SU-DHL-6 (cell line): ENCODE data around the gene SELENON.

ENCODE experiments used
- H2AFZ ChIP-seq: fragments of 200-600 bp; sonication (generic); 2 replicates; pipeline ENCODE4 v1.6.1; 2014; ENCODE audit warnings: low read depth, mild to moderate bottlenecking, moderate library complexity, mixed read lengths, antibody characterized with exemption, low read length; ENCODE audit not compliant: severe bottlenecking
- H3F3A ChIP-seq: fragments of 200-600 bp; shearing (Covaris generic); 2 replicates; pipeline ENCODE4 v1.6.0; 2016; ENCODE audit warnings: antibody characterized with exemption, mild to moderate bottlenecking; ENCODE audit not compliant: insufficient read depth
- H3K27ac ChIP-seq: fragments of 200-600 bp; sonication (generic); 2 replicates; pipeline ENCODE4 v1.5.1; 2016; ENCODE audit warnings: low read depth, mild to moderate bottlenecking, low read length, moderate library complexity, mixed read lengths
- H3K27me3 ChIP-seq: fragments of 200-600 bp; sonication (generic), shearing (Covaris generic); 2 replicates; pipeline ENCODE4 v1.6.0; 2014; ENCODE audit warnings: mild to moderate bottlenecking, low read length
- H3K36me3 ChIP-seq: fragments of 200-600 bp; sonication (generic); 2 replicates; pipeline ENCODE4 v1.6.1; 2014; ENCODE audit warnings: mild to moderate bottlenecking, low read length, mixed read lengths
- H3K4me2 ChIP-seq: fragments of 300-600, 200-600 bp; shearing (Covaris generic), sonication (generic); 2 replicates; pipeline ENCODE4 v1.6.0; 2014; ENCODE audit warnings: low read length, low read depth, mild to moderate bottlenecking; ENCODE audit not compliant: poor library complexity, severe bottlenecking
- H3K4me3 ChIP-seq: fragments of 200-600 bp; sonication (generic); 2 replicates; pipeline ENCODE4 v1.5.1; 2014; ENCODE audit warnings: antibody characterized with exemption, low read length, mild to moderate bottlenecking, mixed read lengths; ENCODE audit not compliant: insufficient read depth, poor library complexity, severe bottlenecking
- H3K79me2 ChIP-seq: fragments of 200-600 bp; sonication (generic); 2 replicates; pipeline ENCODE4 v1.6.1; 2014; ENCODE audit warnings: mild to moderate bottlenecking, low read length, moderate library complexity; ENCODE audit not compliant: insufficient read depth
- H3K9ac ChIP-seq: fragments of 200-600 bp; sonication (generic); 2 replicates; pipeline ENCODE4 v1.7.0; 2014; ENCODE audit warnings: mild to moderate bottlenecking, low read length
- H3K9me2 ChIP-seq: fragments of 200-600 bp; sonication (generic); replicated peaks from 2 replicates; pipeline ENCODE4 v1.6.1; 2014; ENCODE audit warnings: low read length; ENCODE audit not compliant: insufficient read depth
- H3K9me3 ChIP-seq: fragments of 200-600 bp; sonication (generic); 2 replicates; pipeline ENCODE4 v1.6.1; 2014; ENCODE audit warnings: low read length, mixed read lengths; ENCODE audit not compliant: insufficient read depth
- H4K20me1 ChIP-seq: fragments of 200-600 bp; sonication (generic); 2 replicates; pipeline ENCODE4 v1.6.1; 2014; ENCODE audit warnings: low read depth, mild to moderate bottlenecking, antibody characterized with exemption, low read length, moderate library complexity, mixed read lengths
- CTCF ChIP-seq: fragments of 200-600 bp; sonication (generic); IDR thresholded peaks from one replicate; pipeline ENCODE4 v1.5.1; 2017; ENCODE audit warnings: antibody characterized with exemption, mild to moderate bottlenecking, low read length, moderate library complexity; ENCODE audit not compliant: insufficient read depth, poor library complexity, severe bottlenecking
- EZH2phosphoT487 ChIP-seq: fragments of 200-600 bp; sonication (generic), shearing (Covaris generic); conservative IDR thresholded peaks from 2 replicates; pipeline ENCODE4 v1.6.1; 2018; ENCODE audit warnings: mild to moderate bottlenecking, antibody characterized with exemption, low read length, moderate library complexity, mixed read lengths

The SELENON gene

GRCh38 chr1:25813071-25813733 is 13.2 kb downstream of the SELENON start:
- H3K79me2 ChIP-seq: no peaks in the 10 kb centered on the region
- H3K9me2 ChIP-seq: no peaks in the 10 kb centered on the region
- H3K9ac ChIP-seq: no peak overlapping the region
- no peaks in the 10 kb centered on the region for H4K20me1 ChIP-seq
- no peak overlapping the region for H2AFZ ChIP-seq
- no peak overlapping the region for H3K4me3 ChIP-seq
- H3K4me2 ChIP-seq: no peak overlapping the region
- H3K36me3 ChIP-seq: no peaks in the 10 kb centered on the region
- H3F3A ChIP-seq: no peaks in the 10 kb centered on the region
- no peaks in the 10 kb centered on the region for H3K27me3 ChIP-seq
- H3K27ac ChIP-seq: no peak overlapping the region
- H3K9me3 ChIP-seq: no peaks in the 10 kb centered on the region
- TF ChIP-seq CTCF (no peak), EZH2phosphoT487 (no peak)

GRCh38 chr1:25813734-25814471 is 13.9 kb downstream of the SELENON start:
- TF ChIP-seq CTCF (no peak), EZH2phosphoT487 (no peak)
- no peaks in the 10 kb centered on the region for H3F3A ChIP-seq
- H3K27me3 ChIP-seq: no peaks in the 10 kb centered on the region
- no peaks in the 10 kb centered on the region for H3K79me2 ChIP-seq
- no peaks in the 10 kb centered on the region for H4K20me1 ChIP-seq
- no peak overlapping the region for H3K9ac ChIP-seq
- H3K4me2 ChIP-seq: no peak overlapping the region
- no peaks in the 10 kb centered on the region for H3K9me3 ChIP-seq
- H3K36me3 ChIP-seq: no peaks in the 10 kb centered on the region
- H2AFZ ChIP-seq: no peak overlapping the region
- no peak overlapping the region for H3K4me3 ChIP-seq
- H3K27ac ChIP-seq: no peak overlapping the region
- no peaks in the 10 kb centered on the region for H3K9me2 ChIP-seq

GRCh38 chr1:25814549-25815087 is 14.6 kb downstream of the SELENON start:
- H3K27ac ChIP-seq: no peak overlapping the region
- no peaks in the 10 kb centered on the region for H3K9me3 ChIP-seq
- no peaks in the 10 kb centered on the region for H3K79me2 ChIP-seq
- no peak overlapping the region for H3K4me2 ChIP-seq
- no peak overlapping the region for H3K4me3 ChIP-seq
- no peaks in the 10 kb centered on the region for H3K9me2 ChIP-seq
- no peaks in the 10 kb centered on the region for H4K20me1 ChIP-seq
- TF ChIP-seq EZH2phosphoT487 (no peak), CTCF (no peak)
- H3F3A ChIP-seq: no peaks in the 10 kb centered on the region
- no peaks in the 10 kb centered on the region for H3K27me3 ChIP-seq
- no peaks in the 10 kb centered on the region for H3K36me3 ChIP-seq
- no peak overlapping the region for H2AFZ ChIP-seq
- H3K9ac ChIP-seq: no peak overlapping the region
